ENCODE data around the gene SCARF1. TPM values are rescaled to one million over a fixed set of nuclear protein-coding genes. Genes with fewer than 3 reads are reported as not detected.

SCARF1 gene
- total RNA-seq, 1 donor from 2014 or later: 0.42 TPM

GRCh38 chr17:1593630-1593931, 52.0 kb downstream of the SCARF1 start:
- no peaks in the 10 kb centered on the region for H3K9me3 Mint-ChIP-seq
- H3K36me3 Mint-ChIP-seq (ENCODE audit: low read depth): no peaks in the 10 kb centered on the region
- peak overlapping the region; percentile 67 for H3K27ac Mint-ChIP-seq (ENCODE audit: unreplicated experiment)
- no peak overlapping the region for H3K4me3 Mint-ChIP-seq
- no peaks in the 10 kb centered on the region for H3K4me1 Mint-ChIP-seq
- no peaks in the 10 kb centered on the region for H3K27me3 Mint-ChIP-seq (ENCODE audit: low read depth)
- TF ChIP-seq, protein P1, sequence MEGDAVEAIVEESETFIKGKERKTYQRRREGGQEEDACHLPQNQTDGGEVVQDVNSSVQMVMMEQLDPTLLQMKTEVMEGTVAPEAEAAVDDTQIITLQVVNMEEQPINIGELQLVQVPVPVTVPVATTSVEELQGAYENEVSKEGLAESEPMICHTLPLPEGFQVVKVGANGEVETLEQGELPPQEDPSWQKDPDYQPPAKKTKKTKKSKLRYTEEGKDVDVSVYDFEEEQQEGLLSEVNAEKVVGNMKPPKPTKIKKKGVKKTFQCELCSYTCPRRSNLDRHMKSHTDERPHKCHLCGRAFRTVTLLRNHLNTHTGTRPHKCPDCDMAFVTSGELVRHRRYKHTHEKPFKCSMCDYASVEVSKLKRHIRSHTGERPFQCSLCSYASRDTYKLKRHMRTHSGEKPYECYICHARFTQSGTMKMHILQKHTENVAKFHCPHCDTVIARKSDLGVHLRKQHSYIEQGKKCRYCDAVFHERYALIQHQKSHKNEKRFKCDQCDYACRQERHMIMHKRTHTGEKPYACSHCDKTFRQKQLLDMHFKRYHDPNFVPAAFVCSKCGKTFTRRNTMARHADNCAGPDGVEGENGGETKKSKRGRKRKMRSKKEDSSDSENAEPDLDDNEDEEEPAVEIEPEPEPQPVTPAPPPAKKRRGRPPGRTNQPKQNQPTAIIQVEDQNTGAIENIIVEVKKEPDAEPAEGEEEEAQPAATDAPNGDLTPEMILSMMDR (conservative IDR thresholded peaks at IDR 0.05): no peak
- DNase-seq (ENCODE audit: low read depth, low spot score): no peak

DNA sequence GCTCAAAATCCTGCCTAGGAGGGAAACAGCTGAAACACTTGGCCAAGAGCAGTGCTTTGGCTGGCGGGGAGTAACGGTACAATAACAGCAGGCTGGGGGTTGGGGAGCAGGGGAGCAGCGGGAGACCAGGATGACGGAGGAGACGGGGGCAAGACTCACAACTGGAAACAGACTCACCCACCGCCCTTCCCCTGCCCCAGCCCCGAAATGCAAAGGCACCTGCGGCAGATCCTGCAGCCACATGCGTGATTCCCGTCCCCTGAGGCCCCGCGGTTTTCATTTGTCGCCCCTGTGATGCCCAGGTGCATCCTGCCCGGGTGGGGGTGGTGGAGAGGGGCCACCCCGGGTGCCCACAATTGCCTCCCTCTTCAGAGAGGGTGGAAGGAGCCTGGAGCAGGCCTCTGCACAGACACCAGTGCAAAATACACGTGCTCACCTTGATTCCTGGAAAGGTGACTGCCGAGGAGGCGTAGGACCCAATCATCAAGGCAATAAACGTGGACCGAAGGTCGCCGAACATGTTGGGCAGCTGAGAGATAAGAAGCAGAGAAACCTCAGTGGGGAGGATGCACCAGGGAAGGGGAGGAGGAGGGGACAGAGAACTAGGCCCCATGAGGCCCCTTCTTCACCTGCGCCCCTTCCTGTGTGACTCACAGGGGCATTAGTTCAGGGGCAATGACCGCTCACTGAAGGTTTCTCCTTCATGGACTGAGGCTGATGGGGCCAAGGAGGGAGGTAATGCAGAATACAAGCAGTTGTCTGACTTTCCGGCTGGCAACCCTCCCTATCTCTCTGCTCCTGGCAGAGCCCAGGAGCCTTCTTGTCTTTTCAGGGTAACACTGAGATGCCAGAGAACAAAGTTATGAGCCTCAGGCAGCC, 52.5 kb downstream of the SCARF1 start:
- H3K27ac Mint-ChIP-seq (ENCODE audit: unreplicated experiment): no peak overlapping the region
- no peaks in the 10 kb centered on the region for H3K9me3 Mint-ChIP-seq
- no peaks in the 10 kb centered on the region for H3K4me1 Mint-ChIP-seq
- TF ChIP-seq, protein P1 (conservative IDR thresholded peaks at IDR 0.05): no peak
- no peak for DNase-seq (ENCODE audit: low read depth, low spot score)
- H3K27me3 Mint-ChIP-seq (ENCODE audit: low read depth): no peaks in the 10 kb centered on the region
- H3K4me3 Mint-ChIP-seq: no peak overlapping the region
- no peaks in the 10 kb centered on the region for H3K36me3 Mint-ChIP-seq (ENCODE audit: low read depth)

- TF ChIP-seq, protein P1 (conservative IDR thresholded peaks at IDR 0.05): no peak
- Mint-ChIP-seq H3K36me3 (ENCODE audit: low read depth) (no peaks in the 10 kb centered on the region), H3K4me3 (no peak overlapping the region), H3K27me3 (ENCODE audit: low read depth) (no peaks in the 10 kb centered on the region), H3K9me3 (no peaks in the 10 kb centered on the region), H3K4me1 (no peaks in the 10 kb centered on the region), H3K27ac (ENCODE audit: unreplicated experiment) (no peak overlapping the region)
- DNase-seq (ENCODE audit: low read depth, low spot score): no peak
These were observed 54.0 kb downstream of the SCARF1 start for GRCh38 chr17:1591474-1592090.

DNA sequence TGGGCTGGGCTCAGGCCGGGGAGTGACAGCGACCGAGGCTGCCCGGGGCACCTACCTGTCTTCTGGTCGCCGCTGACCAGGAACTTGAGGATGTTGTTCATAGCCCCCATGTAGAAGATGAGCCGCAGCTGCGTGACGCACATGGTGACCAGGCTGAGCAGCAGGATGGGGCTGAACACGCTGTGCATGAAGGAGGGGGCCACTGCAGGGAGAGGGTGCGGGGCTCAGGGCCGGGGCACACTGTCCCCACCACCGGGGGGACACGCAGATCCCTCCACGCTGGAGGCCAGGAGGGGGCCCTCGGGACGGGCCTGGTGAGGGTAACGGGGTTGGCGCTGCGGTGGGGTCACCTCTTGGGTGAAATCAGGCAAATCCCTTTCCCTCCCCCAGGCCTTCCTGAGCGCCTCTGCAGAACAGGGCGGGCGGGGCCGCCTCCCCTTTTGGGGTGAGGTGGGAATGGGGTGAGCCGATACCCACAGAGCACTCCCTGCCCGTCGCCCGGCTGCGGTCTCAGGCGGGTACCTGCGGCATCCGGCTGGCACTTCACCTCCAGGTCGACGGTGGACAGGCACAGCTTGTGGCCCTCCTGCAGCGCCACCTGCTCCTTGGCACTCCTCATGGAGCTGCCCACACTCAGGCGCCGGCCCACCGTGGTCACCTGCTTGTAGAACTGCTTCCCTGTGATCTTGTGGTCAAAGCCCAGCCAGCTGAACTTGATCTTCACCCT, 54.6 kb downstream of the SCARF1 start:
- DNase-seq (ENCODE audit: low read depth, low spot score): no peak
- TF ChIP-seq, protein P1 (conservative IDR thresholded peaks at IDR 0.05): no peak
- no peak overlapping the region for H3K27ac Mint-ChIP-seq (ENCODE audit: unreplicated experiment)
- no peaks in the 10 kb centered on the region for H3K27me3 Mint-ChIP-seq (ENCODE audit: low read depth)
- H3K4me1 Mint-ChIP-seq: no peaks in the 10 kb centered on the region
- H3K9me3 Mint-ChIP-seq: no peaks in the 10 kb centered on the region
- H3K4me3 Mint-ChIP-seq: no peak overlapping the region
- no peaks in the 10 kb centered on the region for H3K36me3 Mint-ChIP-seq (ENCODE audit: low read depth)

DNA sequence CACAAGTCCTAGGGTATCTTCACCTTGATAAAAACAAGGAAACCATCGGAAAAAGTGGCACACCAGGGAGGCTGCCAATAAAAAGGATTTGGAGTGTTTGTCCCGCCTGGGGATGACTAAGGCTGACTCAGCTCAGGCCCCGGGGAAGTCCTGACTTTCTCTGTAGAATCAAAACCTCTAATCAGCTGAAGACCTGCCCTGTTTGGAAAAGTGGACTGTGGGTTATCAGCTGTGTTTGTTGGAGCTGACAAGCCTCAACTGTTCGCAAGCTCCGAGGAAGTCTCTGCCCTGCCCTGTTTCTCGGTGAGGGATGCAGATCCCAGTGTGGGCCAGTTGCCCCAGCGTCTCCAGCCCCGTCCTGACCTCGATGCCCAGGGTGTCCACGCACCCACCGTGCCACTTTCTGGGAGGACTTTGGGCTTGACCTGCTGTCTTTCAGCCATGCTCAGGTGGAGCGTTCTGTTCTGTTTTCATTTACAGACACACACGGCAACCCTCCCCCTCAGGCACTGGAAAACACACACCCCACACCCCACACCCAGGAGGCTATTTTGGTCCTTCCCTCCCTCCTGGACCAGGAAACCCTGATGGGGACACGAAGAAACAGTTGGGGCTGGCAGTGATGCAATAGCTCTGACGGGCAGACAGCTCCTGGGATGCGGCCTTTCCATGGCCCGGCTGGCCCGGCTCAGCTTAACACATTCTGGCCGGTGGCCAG, 55.3 kb downstream of the SCARF1 start:
- Mint-ChIP-seq H3K27ac (ENCODE audit: unreplicated experiment) (no peak overlapping the region), H3K36me3 (ENCODE audit: low read depth) (no peaks in the 10 kb centered on the region), H3K27me3 (ENCODE audit: low read depth) (no peaks in the 10 kb centered on the region), H3K4me3 (no peak overlapping the region), H3K9me3 (no peaks in the 10 kb centered on the region), H3K4me1 (no peaks in the 10 kb centered on the region)
- TF ChIP-seq, protein P1 (conservative IDR thresholded peaks at IDR 0.05): no peak
- no peak for DNase-seq (ENCODE audit: low read depth, low spot score)

All from neural crest cell (in vitro differentiated cells).